HG03064 (cell line): Measurements from ENCODE around the gene LRRC19.

Experiments used
- ATAC-seq: cut with Tn5 transposase; IDR thresholded peaks from one replicate; pipeline ENCODE4 v1.9.1; 2021; ENCODE audit warnings: low read depth; ENCODE audit not compliant: unreplicated experiment

Gene LRRC19

GRCh38 chr9:26956860-26957233 is 48.6 kb downstream of the LRRC19 start:
- ATAC-seq, result no peak

DNA sequence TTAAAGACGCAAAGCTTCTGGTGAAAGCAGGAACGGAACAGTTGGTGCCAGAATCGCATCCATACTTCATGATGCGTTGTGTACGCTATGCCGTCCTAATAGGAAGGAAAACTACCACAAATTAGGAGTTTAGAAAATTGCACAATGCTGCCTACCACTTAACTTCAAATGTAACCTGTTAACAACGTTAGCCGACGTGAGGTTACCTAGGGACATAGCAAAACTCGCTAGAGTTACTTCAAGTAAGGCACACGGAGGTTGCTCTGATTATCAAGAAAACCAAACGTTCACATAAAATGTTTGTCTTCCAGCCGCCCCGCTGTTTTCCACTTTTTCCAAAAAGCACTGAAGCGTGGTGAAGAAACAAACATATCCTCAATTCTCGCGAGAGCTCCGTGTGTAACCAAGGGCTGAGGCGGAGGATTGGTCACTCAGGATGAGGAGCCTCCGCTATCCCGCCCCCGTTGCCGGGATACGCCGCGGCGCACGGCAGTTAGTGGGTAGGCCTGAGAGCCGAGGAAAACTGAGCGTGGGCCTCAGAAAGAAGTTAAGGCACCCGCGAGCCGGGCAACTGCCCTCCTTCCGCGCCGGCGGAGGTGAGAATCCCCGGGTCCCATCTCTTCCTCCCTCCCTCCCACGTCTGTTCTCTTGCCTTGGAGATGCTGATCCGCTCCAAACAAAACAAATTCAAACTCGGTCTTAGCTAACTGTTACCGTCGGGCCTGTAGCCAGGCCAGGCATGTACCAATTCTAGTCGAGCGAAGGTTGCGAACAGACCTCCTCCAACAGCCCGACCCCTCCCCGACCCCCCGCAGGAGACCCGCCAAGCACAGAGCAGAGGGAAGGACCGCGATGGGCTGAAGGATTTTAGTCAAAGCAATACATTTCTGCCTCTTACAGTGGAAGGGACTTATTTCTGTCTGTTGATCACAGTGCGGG is 49.3 kb downstream of the LRRC19 start, which contains the start of gene IFT74:
IFT74 (plus strand) TSS at position 492 of the 939 bp plus-strand sequence. CDS start 5,556 bp downstream, outside the sequence.
- peak; percentile 98 for ATAC-seq

DNA sequence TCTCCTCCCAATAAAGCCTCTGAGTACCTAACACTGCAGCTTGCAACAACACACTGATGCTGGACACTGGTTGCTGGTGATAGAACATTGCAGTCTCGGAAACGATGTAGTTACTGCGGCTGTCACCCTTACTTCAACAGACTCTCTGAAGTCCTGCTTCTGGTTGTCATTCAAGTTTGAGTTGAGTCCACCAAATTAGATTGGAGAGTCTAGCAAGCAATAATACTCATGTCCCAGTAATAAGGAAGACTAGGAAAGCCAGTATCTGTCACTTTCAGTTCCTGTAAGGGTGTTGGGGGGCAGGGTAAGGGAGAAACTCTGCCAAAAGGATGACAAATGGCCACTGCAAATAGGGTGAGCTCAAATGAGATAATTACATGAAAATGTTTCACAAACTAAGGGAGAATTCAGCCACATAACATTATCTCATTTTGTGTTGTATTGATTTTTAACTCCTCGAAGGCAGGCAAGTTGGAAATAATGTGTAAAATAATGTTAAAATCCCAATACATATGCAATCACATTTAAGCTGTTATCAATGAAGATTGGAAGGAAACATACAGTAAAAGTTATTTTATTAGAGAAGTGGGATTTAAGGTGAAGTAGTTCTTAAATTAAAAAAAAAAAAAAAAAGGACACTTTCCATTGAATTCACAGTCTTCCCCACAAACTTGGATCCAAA is 50.1 kb downstream of the LRRC19 start:
- ATAC-seq, result no peak

DNA sequence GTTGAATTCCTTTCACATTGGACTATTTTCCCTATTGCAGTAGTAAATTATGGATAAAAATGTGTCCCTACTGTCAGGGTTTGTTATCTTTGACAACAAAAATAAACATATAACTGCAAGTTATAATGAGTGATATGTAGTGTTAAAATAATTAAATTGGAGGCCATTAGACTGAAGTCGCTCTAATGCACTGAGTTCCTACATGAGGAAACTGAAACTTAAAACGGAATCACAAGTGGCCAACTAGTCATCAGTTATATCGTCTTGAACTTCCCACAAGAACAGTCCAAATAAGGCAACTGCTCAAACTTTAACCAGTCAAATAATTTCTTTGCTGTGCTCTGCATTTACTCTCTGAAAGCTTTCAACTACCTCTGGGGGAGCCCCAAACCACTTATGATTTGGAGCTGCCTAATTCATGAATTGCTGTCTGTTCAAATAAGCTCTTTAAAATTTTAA is 51.4 kb downstream of the LRRC19 start:
- ATAC-seq, result no peak

GRCh38 chr9:26951794-26952193 is 53.7 kb downstream of the LRRC19 start:
- ATAC-seq, result no peak

- ATAC-seq, result no peak
Measured at GRCh38 chr9:26950521-26950920, 55.0 kb downstream of the LRRC19 start.

GRCh38 chr9:26949637-26950069 is 55.8 kb downstream of the LRRC19 start:
- no peak for ATAC-seq

GRCh38 chr9:26947736-26948135 is 57.7 kb downstream of the LRRC19 start:
- no peak for ATAC-seq

GRCh38 chr9:26946753-26947727 is 58.4 kb downstream of the LRRC19 start, which contains the start of gene PLAA:
PLAA (minus strand) TSS chr9:26947242; CDS start chr9:26947045, 197 bp downstream.
- ATAC-seq, result peak; percentile 99

GRCh38 chr9:26945591-26945990 is 59.9 kb downstream of the LRRC19 start:
- ATAC-seq, result no peak
